Thyroid gland (tissue), 4 donors: ENCODE results near the gene CSPG4.
"Not testable (repeated sequence)": the region's sequence is repeated elsewhere in the genome, so short reads cannot be mapped to it uniquely, and the experiment has no call there.

Experiments used
- CTCF ChIP-seq, 6 experiments: fragments of 200-600 bp in 3 of 6; fragments of 450-650 bp in 3 of 6; sonication (generic) in 3 of 6; IDR thresholded peaks; one replicate each; pipeline ENCODE4 v1.5.1; 2016 to 2019; ENCODE audit warnings: antibody characterized with exemption in 6 of 6, mild to moderate bottlenecking in 2 of 6, inconsistent platforms in 1 of 6, moderate library complexity in 1 of 6
- POLR2A ChIP-seq, 2 donors: fragments of 450-650 bp; IDR thresholded peaks; one replicate each; pipeline ENCODE4 v1.6.1; 2017; ENCODE audit warnings: antibody characterized with exemption in 2 of 2, mild to moderate bottlenecking in 2 of 2, moderate library complexity in 1 of 2

- TF ChIP-seq CTCF, POLR2A (IDR thresholded peaks at IDR 0.05): not testable (repeated sequence)
Observed at GRCh38 chr15:75760131-75760520, 47.5 kb upstream of the CSPG4 start.
